GM12874 (cell line): Measurements from ENCODE around the gene TERT.

ENCODE experiments used
- TF ChIP-seq, protein P1 (sequence below): IDR thresholded peaks from 2 replicates; pipeline ENCODE4 v1.5.1; 2011; ENCODE audit warnings: low read depth, mild to moderate bottlenecking, control low read depth, low read length, moderate library complexity; ENCODE audit not compliant: insufficient read depth

The TERT gene

DNA sequence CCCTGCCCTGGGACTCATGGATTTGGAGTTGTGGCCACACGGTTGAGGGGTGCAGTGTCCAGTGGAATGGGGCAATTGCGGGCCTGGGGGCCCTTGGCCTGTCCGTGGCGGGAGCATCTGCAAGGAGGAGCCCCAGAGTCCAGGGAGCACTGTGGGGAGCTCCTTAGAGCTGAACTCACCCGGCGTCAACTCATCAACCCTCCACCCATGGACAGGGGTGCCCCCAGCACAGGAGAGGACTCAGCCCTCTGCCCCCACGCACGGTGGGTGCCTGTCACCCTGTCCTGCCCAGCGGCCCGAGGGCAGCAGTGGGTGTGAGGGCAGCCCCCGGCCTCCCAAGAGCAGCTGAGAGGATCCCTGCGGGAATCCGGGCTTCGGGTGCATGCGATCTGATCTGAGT is 70.2 kb downstream of the TERT start:
- TF ChIP-seq, protein P1, sequence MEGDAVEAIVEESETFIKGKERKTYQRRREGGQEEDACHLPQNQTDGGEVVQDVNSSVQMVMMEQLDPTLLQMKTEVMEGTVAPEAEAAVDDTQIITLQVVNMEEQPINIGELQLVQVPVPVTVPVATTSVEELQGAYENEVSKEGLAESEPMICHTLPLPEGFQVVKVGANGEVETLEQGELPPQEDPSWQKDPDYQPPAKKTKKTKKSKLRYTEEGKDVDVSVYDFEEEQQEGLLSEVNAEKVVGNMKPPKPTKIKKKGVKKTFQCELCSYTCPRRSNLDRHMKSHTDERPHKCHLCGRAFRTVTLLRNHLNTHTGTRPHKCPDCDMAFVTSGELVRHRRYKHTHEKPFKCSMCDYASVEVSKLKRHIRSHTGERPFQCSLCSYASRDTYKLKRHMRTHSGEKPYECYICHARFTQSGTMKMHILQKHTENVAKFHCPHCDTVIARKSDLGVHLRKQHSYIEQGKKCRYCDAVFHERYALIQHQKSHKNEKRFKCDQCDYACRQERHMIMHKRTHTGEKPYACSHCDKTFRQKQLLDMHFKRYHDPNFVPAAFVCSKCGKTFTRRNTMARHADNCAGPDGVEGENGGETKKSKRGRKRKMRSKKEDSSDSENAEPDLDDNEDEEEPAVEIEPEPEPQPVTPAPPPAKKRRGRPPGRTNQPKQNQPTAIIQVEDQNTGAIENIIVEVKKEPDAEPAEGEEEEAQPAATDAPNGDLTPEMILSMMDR = no peak

DNA sequence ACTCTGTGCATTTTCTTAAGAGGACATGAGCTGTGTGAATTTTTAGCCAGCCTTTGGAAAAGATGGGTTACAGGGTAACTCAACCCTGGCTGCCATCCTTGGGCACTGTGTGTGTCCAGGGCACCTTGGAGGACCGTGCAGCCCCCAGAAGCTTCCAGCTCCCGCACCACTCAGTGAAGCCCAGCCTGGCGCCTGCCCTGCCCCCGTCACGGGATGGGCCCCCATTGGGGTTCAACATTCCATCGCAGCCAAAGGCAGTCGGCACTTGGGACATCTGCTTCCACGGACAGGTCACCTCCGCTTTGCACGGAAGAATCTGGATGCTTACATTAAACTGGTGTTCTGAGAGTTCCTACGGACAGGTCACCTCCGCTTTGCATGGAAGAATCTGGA is 71.6 kb downstream of the TERT start:
- TF ChIP-seq, protein P1 = no peak

DNA sequence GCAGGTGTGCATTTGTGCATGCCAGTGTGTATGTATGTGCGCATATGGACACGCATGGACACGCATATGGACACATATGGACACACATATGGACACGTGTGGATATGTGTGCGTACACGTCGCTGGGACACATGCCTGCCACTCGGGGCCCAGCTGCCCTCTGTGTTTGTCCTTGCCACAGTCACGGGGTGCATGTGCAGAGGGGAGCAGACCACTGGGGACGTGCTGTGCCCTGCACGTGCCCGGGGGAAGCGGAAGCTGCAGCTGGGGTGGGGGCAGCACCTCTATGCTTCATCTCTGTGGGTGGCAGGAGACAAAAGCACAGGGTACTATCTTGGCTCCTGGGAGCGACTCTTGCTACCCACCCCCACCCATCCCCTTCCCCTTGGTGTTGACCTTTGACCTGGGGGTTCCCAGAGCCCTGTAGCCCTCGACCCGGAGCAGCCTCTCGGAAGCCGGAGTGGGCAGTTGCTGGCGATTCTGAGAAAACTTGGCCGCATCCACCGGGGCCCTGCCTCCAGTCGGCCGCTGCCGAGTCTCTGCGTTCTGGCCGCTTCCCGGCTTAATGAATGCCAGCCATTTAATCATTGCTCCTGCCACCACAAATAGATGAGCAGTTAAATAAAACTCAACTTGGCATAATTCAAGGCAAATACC is 72.1 kb downstream of the TERT start:
- TF ChIP-seq, protein P1 = no peak

DNA sequence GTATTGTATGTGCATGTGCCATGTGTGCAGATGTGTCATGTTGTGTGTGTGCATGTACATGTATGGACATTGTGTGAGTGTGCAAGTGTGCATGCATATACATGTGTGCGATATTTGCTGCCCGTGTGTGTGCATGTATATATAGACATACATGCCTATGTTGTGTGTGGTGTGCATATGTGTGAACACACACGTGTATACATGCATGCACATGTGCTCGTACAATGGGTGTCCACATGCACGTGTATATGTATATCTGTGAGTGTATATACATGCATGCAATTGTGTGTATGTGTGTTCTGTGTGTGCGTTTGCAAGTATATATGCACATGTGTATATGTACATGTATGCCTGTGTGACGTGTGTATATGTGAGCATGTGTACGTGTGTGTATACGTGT is 72.7 kb downstream of the TERT start:
- TF ChIP-seq, protein P1 = no peak

DNA sequence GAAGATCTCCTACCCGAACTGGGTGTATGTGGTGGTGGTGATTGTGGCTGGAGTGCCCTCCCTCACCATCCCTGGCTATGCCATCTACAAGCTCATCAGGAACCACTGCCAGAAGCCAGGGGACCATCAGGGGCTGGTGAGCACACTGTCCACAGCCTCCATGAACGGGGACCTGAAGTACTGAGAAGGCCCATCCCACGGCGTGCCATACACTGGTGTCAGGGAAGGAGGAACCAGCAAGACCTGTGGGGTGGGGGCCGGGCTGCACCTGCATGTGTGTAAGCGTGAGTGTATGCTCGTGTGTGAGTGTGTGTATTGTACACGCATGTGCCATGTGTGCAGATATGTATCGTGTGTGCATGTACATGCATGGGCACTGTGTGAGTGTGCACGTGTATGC is 73.1 kb downstream of the TERT start:
- TF ChIP-seq, protein P1 = no peak

DNA sequence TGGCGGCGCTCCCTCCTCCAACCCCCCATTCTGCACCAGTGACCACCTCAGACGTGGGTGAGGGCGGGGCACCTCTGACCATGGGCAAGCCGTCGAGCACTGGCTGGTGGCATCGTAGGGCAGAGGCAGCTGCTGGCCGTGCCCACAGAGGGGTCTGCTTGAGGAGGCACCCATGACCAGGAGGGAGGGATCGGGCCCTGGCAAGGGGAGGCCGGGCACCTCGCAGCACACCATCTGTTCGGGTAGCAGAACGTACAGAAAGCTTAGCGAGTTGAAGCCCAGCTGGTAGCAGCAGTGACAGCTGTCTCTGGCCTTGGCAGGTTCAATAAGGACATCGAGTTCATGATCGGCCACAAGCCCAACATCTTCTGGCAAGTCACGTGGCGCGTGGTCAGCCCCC is 74.0 kb downstream of the TERT start:
- TF ChIP-seq, protein P1 = no peak

DNA sequence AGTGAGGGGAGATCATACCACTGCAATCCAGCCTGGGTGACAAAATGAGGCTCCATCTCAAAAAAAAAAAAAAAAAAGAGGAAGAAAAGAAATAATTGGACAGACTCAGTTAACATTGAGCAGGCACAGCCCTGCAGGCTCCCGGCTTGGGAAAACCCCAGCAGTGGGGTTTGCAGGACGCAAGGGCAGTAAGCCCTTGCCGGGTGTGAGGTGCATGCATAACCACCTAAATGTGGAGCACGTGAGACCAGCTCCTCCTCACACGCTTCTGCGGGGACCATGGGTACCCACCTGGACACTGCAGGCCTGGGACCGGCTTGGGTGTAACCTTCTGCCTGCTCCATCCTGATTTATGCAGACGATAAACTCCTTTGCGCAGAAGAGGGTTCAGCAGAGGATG is 74.5 kb downstream of the TERT start:
- TF ChIP-seq, protein P1 = no peak
